Trophoblast cell (in vitro differentiated cells and primary cell): ENCODE results near the gene SAMD14.

ENCODE experiments used
- DNase-seq, 2 donors: peaks; one replicate each; pipeline ENCODE4 v3.0.0-alpha.2; 2016
- H2AFZ ChIP-seq: 2 replicates; pipeline ENCODE4 v1.6.1; 2013; ENCODE audit warnings: low read length, moderate library complexity, mild to moderate bottlenecking; ENCODE audit not compliant: insufficient read depth, poor library complexity
- H2AK5ac ChIP-seq: 2 replicates; pipeline ENCODE4 v1.6.1; 2013; ENCODE audit warnings: mild to moderate bottlenecking, low read length
- H2BK120ac ChIP-seq: 2 replicates; pipeline ENCODE4 v1.6.1; 2013; ENCODE audit warnings: low read length, mild to moderate bottlenecking, moderate library complexity; ENCODE audit not compliant: insufficient read depth, poor library complexity
- H2BK12ac ChIP-seq: 2 replicates; pipeline ENCODE4 v1.6.1; 2013; ENCODE audit warnings: mild to moderate bottlenecking, low read length, moderate library complexity
- H2BK5ac ChIP-seq: 2 replicates; pipeline ENCODE4 v1.6.1; 2013; ENCODE audit warnings: low read length, low read depth, moderate library complexity, mild to moderate bottlenecking; ENCODE audit not compliant: poor library complexity
- H3K14ac ChIP-seq: 2 replicates; pipeline ENCODE4 v1.6.1; 2013; ENCODE audit warnings: mild to moderate bottlenecking, low read length
- H3K18ac ChIP-seq: 2 replicates; pipeline ENCODE4 v1.6.1; 2013; ENCODE audit warnings: mild to moderate bottlenecking, low read length
- H3K23ac ChIP-seq: 2 replicates; pipeline ENCODE4 v1.6.1; 2013; ENCODE audit warnings: low read length
- H3K27ac ChIP-seq: 2 replicates; pipeline ENCODE4 v1.5.1; 2013; ENCODE audit warnings: low read depth, mild to moderate bottlenecking, inconsistent platforms, low read length, moderate library complexity
- H3K27me3 ChIP-seq: 2 replicates; pipeline ENCODE4 v1.6.1; 2013; ENCODE audit warnings: inconsistent platforms, mild to moderate bottlenecking, low read length, moderate library complexity; ENCODE audit not compliant: insufficient read depth
- H3K36me3 ChIP-seq, 2 experiments: 1 replicate in 1 of 2; 2 replicates in 1 of 2; pipeline ENCODE4 v1.6.1; 2013; ENCODE audit warnings: low read length in 2 of 2, mild to moderate bottlenecking in 2 of 2, moderate library complexity in 1 of 2; ENCODE audit not compliant: insufficient read depth in 2 of 2, control insufficient read depth in 1 of 2
- H3K4ac ChIP-seq: 2 replicates; pipeline ENCODE4 v1.6.1; 2013; ENCODE audit warnings: low read depth, mild to moderate bottlenecking, low read length, moderate library complexity
- H3K4me1 ChIP-seq, 2 experiments: 1 replicate in 1 of 2; 2 replicates in 1 of 2; pipeline ENCODE4 v1.6.1; 2013; ENCODE audit warnings: low read length in 2 of 2, mild to moderate bottlenecking in 2 of 2, moderate library complexity in 1 of 2; ENCODE audit not compliant: insufficient read depth in 2 of 2, control insufficient read depth in 1 of 2
- H3K4me2 ChIP-seq: 2 replicates; pipeline ENCODE4 v1.6.1; 2013; ENCODE audit warnings: inconsistent platforms, mild to moderate bottlenecking, low read length, moderate library complexity
- H3K4me3 ChIP-seq: 2 replicates; pipeline ENCODE4 v1.5.1; 2013; ENCODE audit warnings: mild to moderate bottlenecking, low read depth, low read length, inconsistent platforms
- H3K79me1 ChIP-seq: one replicate; pipeline ENCODE4 v1.6.1; 2013; ENCODE audit warnings: low read length
- H3K79me2 ChIP-seq: 2 replicates; pipeline ENCODE4 v1.6.1; 2013; ENCODE audit warnings: low read length, mild to moderate bottlenecking; ENCODE audit not compliant: control insufficient read depth, insufficient read depth, poor library complexity
- H3K9ac ChIP-seq: 2 replicates; pipeline ENCODE4 v1.6.1; 2013; ENCODE audit warnings: mild to moderate bottlenecking, low read length
- H3K9me3 ChIP-seq: 2 replicates; pipeline ENCODE4 v1.6.1; 2013; ENCODE audit warnings: low read depth, mild to moderate bottlenecking, control low read depth, inconsistent platforms, low read length; ENCODE audit not compliant: insufficient read depth
- H4K12ac ChIP-seq: 2 replicates; pipeline ENCODE4 v1.6.1; 2013; ENCODE audit warnings: low read depth, mild to moderate bottlenecking, low read length, moderate library complexity
- H4K8ac ChIP-seq: 2 replicates; pipeline ENCODE4 v1.6.1; 2013; ENCODE audit warnings: low read depth, mild to moderate bottlenecking, low read length, moderate library complexity
- H4K91ac ChIP-seq: one replicate; pipeline ENCODE4 v1.6.1; 2013; ENCODE audit warnings: low read depth, mild to moderate bottlenecking, low read length, moderate library complexity
- WGBS: extraction: QIAGEN DNeasy Blood & Tissue Kit; methylation state at CpG from one replicate; pipeline ENCODE4 v1.1.7; 2013; ENCODE audit warnings: missing lambda C conversion rate; ENCODE audit not compliant: insufficient read length, insufficient coverage; ENCODE audit errors: extremely low coverage; 5-methylcytosine and 5-hydroxymethylcytosine counted together

Gene SAMD14

DNA sequence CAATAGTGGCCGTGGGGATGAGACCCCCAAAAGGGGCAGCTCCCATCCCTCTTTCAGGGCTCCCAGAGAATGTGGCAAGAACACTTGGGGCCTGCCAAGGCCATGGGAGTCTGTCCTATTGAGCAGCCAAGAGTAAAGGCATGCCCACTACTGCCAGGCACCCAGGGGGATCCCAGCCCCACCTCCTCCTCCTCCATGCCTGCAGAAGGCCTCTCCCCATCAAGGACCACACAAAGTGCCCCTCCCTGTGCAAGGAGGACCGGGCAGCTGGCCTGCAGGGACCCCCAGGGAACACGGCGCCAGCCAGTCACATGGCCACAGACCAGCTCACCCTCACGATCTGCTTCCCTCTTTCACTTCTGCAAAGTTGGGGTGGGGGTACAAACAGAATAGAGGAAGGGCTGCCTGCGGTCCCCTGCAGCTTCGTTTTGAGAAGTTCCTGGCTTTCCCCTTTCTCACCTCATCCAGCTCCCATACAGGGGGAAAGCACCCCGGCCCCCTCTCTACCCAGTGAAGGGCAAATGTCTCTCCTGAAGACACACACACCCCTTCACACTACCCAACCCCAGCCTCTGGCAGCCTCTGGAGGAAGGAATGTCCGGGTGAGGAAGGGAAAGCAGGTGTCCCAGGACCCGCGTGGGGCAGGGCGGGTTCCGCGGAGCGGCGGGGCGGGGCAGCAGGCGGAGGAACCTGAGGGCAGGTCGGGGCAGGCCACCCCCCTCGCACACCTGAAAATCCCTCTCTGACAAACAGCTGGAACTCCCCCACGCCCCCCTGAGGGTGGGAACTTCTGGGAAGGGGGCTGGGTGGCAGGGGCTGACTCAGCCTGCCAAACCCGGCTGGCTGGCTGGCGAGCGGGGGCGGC, 18.5 kb upstream of the SAMD14 start:
- H2BK120ac ChIP-seq = no peak overlapping the region
- H3K18ac ChIP-seq = no peak overlapping the region
- no peak overlapping the region for H3K27ac ChIP-seq
- peak; percentile 61 to 70 for DNase-seq
- peak overlapping the region; percentile 24 for H3K4ac ChIP-seq
- no peak overlapping the region for H2AFZ ChIP-seq
- no peak overlapping the region for H4K91ac ChIP-seq
- H3K4me3 ChIP-seq = peak overlapping the region; percentile 62
- no peaks in the 10 kb centered on the region for H3K27me3 ChIP-seq
- H3K79me2 ChIP-seq = peaks cover 19% of the 10 kb centered on the region
- H3K9ac ChIP-seq = no peak overlapping the region
- H2BK12ac ChIP-seq = no peak overlapping the region
- H2BK5ac ChIP-seq = no peak overlapping the region
- no peak overlapping the region for H3K23ac ChIP-seq
- no CpG with 5 or more reads among the region's 25 CpGs for WGBS
- H3K4me1 ChIP-seq = peaks cover 15 to 27% of the 10 kb centered on the region in 2 experiments
- H3K14ac ChIP-seq = no peak overlapping the region
- H3K4me2 ChIP-seq = peak overlapping the region; percentile 95
- peaks cover 23% of the 10 kb centered on the region for H3K79me1 ChIP-seq
- H2AK5ac ChIP-seq = no peak overlapping the region
- peaks cover 28 to 33% of the 10 kb centered on the region in 2 experiments for H3K36me3 ChIP-seq
- H3K9me3 ChIP-seq = no peaks in the 10 kb centered on the region
- H4K8ac ChIP-seq = no peak overlapping the region
- H4K12ac ChIP-seq = no peak overlapping the region

- Histone ChIP-seq H3K18ac (no peak overlapping the region), H2BK12ac (no peak overlapping the region), H3K4me1 (peaks cover 15 to 27% of the 10 kb centered on the region in 2 experiments), H3K36me3 (peaks cover 34 to 39% of the 10 kb centered on the region in 2 experiments), H3K4me2 (peak overlapping the region; percentile 95), H4K91ac (no peak overlapping the region), H3K23ac (no peak overlapping the region), H3K4me3 (no peak overlapping the region), H3K4ac (no peak overlapping the region), H3K79me1 (peaks cover 23% of the 10 kb centered on the region), H2BK5ac (no peak overlapping the region), H3K79me2 (peaks cover 19% of the 10 kb centered on the region), H3K14ac (no peak overlapping the region), H2AFZ (no peak overlapping the region), H2BK120ac (no peak overlapping the region), H3K27me3 (no peaks in the 10 kb centered on the region), H4K8ac (no peak overlapping the region), H3K27ac (no peak overlapping the region), H3K9me3 (no peaks in the 10 kb centered on the region), H2AK5ac (no peak overlapping the region), H4K12ac (no peak overlapping the region), H3K9ac (no peak overlapping the region)
- WGBS = no CpG with 5 or more reads among the region's 5 CpGs
- peak in 1 of 2 donors; percentile 22 for DNase-seq
Observed at GRCh38 chr17:50147841-50148225, 17.9 kb upstream of the SAMD14 start.

GRCh38 chr17:50146927-50147665, 17.1 kb upstream of the SAMD14 start:
- no peak overlapping the region for H4K12ac ChIP-seq
- no peak overlapping the region for H3K14ac ChIP-seq
- no peak for DNase-seq
- no peak overlapping the region for H2BK5ac ChIP-seq
- H2BK12ac ChIP-seq = no peak overlapping the region
- H3K18ac ChIP-seq = no peak overlapping the region
- H2BK120ac ChIP-seq = no peak overlapping the region
- H3K27ac ChIP-seq = no peak overlapping the region
- WGBS = no CpG with 5 or more reads among the region's 15 CpGs
- H3K79me2 ChIP-seq = peaks cover 17% of the 10 kb centered on the region
- H3K4me2 ChIP-seq = no peak overlapping the region
- H3K27me3 ChIP-seq = no peaks in the 10 kb centered on the region
- H3K9ac ChIP-seq = no peak overlapping the region
- peaks cover 11 to 24% of the 10 kb centered on the region in 2 experiments for H3K4me1 ChIP-seq
- H4K8ac ChIP-seq = no peak overlapping the region
- no peak overlapping the region for H3K23ac ChIP-seq
- H2AK5ac ChIP-seq = no peak overlapping the region
- peaks cover 42 to 47% of the 10 kb centered on the region in 2 experiments for H3K36me3 ChIP-seq
- H3K4ac ChIP-seq = peak overlapping the region; percentile 12
- no peak overlapping the region for H2AFZ ChIP-seq
- H3K9me3 ChIP-seq = no peaks in the 10 kb centered on the region
- peaks cover 19% of the 10 kb centered on the region for H3K79me1 ChIP-seq
- no peak overlapping the region for H3K4me3 ChIP-seq
- H4K91ac ChIP-seq = no peak overlapping the region

DNA sequence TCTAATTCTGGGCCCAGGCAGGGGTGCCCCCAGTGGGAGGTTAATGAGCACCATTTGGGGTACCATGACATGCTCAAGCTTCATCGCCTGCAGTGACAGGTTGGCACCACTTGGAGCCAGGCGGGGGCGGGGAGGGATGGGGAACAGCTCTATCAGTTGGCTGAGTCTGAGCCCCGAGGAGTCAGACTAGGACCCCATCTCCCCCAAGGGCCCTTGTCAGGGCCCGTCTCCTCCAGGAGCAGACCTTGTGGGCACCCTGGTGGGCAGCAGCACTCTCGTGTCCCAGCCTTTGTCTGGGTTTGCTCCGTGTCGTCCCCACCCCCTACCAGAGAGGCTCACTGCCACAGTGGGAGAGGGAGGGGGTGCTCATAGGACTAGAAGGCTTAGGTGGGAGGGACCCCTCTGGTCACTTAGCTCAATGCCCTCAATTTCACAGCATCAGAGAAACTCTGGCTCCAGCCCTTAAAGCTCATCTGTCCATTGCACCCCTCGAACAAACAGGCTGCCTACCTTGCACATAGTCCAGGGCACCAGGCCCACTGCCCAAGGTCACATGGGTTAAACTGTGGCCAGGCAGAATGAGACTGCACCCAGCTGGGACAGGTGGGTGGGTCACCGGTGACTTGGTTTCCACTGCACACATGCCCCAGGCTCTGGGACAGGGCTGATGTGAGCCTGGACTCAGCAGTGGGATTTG, 16.4 kb upstream of the SAMD14 start:
- Histone ChIP-seq H2AK5ac (no peak overlapping the region), H3K4ac (no peak overlapping the region), H3K27me3 (no peaks in the 10 kb centered on the region), H3K14ac (no peak overlapping the region), H3K9ac (no peak overlapping the region), H2BK5ac (no peak overlapping the region), H3K79me2 (peaks cover 16% of the 10 kb centered on the region), H2AFZ (no peak overlapping the region), H4K91ac (no peak overlapping the region), H4K12ac (no peak overlapping the region), H3K36me3 (peaks cover 47 to 52% of the 10 kb centered on the region in 2 experiments), H3K79me1 (peaks cover 16% of the 10 kb centered on the region), H3K4me1 (peaks cover 7 to 22% of the 10 kb centered on the region in 2 experiments), H3K18ac (no peak overlapping the region), H3K4me3 (no peak overlapping the region), H3K27ac (no peak overlapping the region), H3K4me2 (no peak overlapping the region), H2BK12ac (no peak overlapping the region), H3K9me3 (no peaks in the 10 kb centered on the region), H2BK120ac (no peak overlapping the region), H3K23ac (no peak overlapping the region), H4K8ac (no peak overlapping the region)
- no CpG with 5 or more reads among the region's 10 CpGs for WGBS
- DNase-seq = no peak
